Fibroblast of lung (primary cell): Measurements from ENCODE around the gene TMEM178B. TPM values are rescaled to one million over a fixed set of nuclear protein-coding genes. Genes with fewer than 3 reads are reported as not detected.

Experiments used
- DNase-seq, 2 donors: peaks; one replicate each; pipeline versions ENCODE4 v3.0.0 to v3.0.0-alpha.2; 2010; ENCODE audit warnings: low read depth in 2 of 2
- H2AFZ ChIP-seq: 2 replicates; pipeline ENCODE4 v1.5.1; 2012; ENCODE audit warnings: low read length, control low read depth, inconsistent platforms
- H3K27ac ChIP-seq: 2 replicates; pipeline ENCODE4 v1.5.1; 2011; ENCODE audit warnings: low read length, control low read depth; ENCODE audit not compliant: insufficient read depth
- H3K27me3 ChIP-seq: 2 replicates; pipeline ENCODE4 v1.5.1; 2011; ENCODE audit warnings: mild to moderate bottlenecking, low read length; ENCODE audit not compliant: control insufficient read depth, insufficient read depth
- H3K36me3 ChIP-seq: 2 replicates; pipeline ENCODE4 v1.5.1; 2011; ENCODE audit warnings: low read length; ENCODE audit not compliant: control insufficient read depth, insufficient read depth
- H3K4me1 ChIP-seq: 2 replicates; pipeline ENCODE4 v1.5.1; 2011; ENCODE audit warnings: low read length; ENCODE audit not compliant: control insufficient read depth, insufficient read depth; ENCODE audit errors: extremely low read depth
- H3K4me2 ChIP-seq: 2 replicates; pipeline ENCODE4 v1.5.1; 2011; ENCODE audit warnings: low read length, control low read depth; ENCODE audit not compliant: insufficient read depth; ENCODE audit errors: extremely low read depth
- H3K4me3 ChIP-seq, 4 experiments: fragments of 200-600 bp in 1 of 4; sonication (generic) in 1 of 4; replicated peaks in 1 of 4; 2 replicates each; pipeline ENCODE4 v1.5.1; 2011 to 2016; ENCODE audit warnings: low read length in 4 of 4, low read depth in 3 of 4, mild to moderate bottlenecking in 3 of 4, control low read depth in 2 of 4, inconsistent platforms in 1 of 4, mixed read lengths in 1 of 4; ENCODE audit not compliant: insufficient read depth in 1 of 4; ENCODE audit errors: control extremely low read depth in 1 of 4
- H3K79me2 ChIP-seq: 2 replicates; pipeline ENCODE4 v1.5.1; 2012; ENCODE audit warnings: mild to moderate bottlenecking, low read length, inconsistent platforms; ENCODE audit not compliant: control insufficient read depth, insufficient read depth
- H3K9ac ChIP-seq: 2 replicates; pipeline ENCODE4 v1.5.1; 2011; ENCODE audit warnings: mild to moderate bottlenecking, low read length, control low read depth; ENCODE audit not compliant: insufficient read depth
- H3K9me3 ChIP-seq: 2 replicates; pipeline ENCODE4 v1.5.1; 2012; ENCODE audit warnings: low read depth, low read length; ENCODE audit not compliant: control insufficient read depth, insufficient read depth
- H4K20me1 ChIP-seq: 2 replicates; pipeline ENCODE4 v1.5.1; 2011; ENCODE audit warnings: low read length; ENCODE audit not compliant: control insufficient read depth, insufficient read depth; ENCODE audit errors: extremely low read depth
- EZH2 ChIP-seq: IDR thresholded peaks from 2 replicates; pipeline ENCODE4 v1.5.1; 2012; ENCODE audit warnings: low read length, control low read depth, mild to moderate bottlenecking; ENCODE audit errors: missing control alignments
- polyA plus RNA-seq, 2 donors: library from polyadenylated mRNA; depleted of rRNA in 1 of 2; stranded (reverse) in 1 of 2; unstranded in 1 of 2; fragments of >200 nt; gene quantifications; 2 replicates each; pipeline ENCODE4 v1.2.1, GENCODE V29; 2011 to 2012; ENCODE audit warnings: missing spikeins in 1 of 2
- total RNA-seq: library from RNA; depleted of rRNA; stranded (reverse); fragments of >200 nt; gene quantifications from 2 replicates; pipeline ENCODE4 v1.2.1, GENCODE V29; 2014
- TF ChIP-seq, protein P1 (sequence below), 2 donors: IDR thresholded peaks in 1 of 2; conservative IDR thresholded peaks in 1 of 2; 1 replicate in 1 of 2; 2 replicates in 1 of 2; pipeline ENCODE4 v1.5.1; 2011 to 2012; ENCODE audit warnings: low read length in 2 of 2, control low read depth in 1 of 2, inconsistent platforms in 1 of 2, low read depth in 1 of 2, mild to moderate bottlenecking in 1 of 2

The TMEM178B gene
- total and polyA plus RNA-seq, 2 donors (not counting 1 experiment from before 2014, with no cell fraction given): under 0.01 to 0.14 TPM

DNA sequence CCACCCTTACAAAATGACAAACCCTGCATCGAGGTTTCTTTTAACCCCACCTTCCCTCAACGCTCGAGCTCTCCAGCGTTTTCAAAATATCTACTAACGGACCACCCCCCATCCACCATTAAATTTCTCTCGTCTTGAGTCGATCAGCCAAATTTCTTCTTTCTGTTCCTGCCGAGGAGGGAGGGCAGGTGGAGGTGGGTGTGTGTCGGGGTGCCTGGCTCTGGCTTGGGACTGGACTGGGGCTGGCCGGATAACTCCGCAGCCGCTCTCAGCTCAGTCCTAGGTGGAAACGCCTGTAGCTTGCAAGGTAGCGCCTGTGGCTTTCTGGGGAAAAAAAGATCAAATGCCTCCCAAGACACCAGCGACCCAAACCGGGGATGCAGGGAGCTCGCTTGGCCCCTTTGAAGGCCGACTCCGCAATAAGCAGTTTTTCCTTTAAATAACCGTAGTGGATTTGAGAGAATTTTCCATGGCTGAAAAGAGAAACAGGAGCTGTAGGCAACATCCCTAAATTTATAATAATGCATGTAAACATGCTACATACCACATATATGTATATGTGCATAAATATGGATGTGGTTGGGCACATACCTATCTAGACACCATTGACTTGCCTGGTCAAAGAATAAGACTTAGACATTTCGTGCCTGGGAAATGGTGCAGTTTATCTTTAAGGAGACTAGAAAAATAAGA is 1.9 kb upstream of the TMEM178B start:
- Histone ChIP-seq H2AFZ (peak overlapping the region; percentile 17), H3K4me1 (no peaks in the 10 kb centered on the region), H3K27me3 (peaks cover 33% of the 10 kb centered on the region), H3K27ac (no peak overlapping the region), H3K36me3 (no peaks in the 10 kb centered on the region), H3K4me3 (peak overlapping the region; percentile 25 to 58 (median 44)), H3K9ac (no peak overlapping the region), H3K4me2 (peak overlapping the region; percentile 73), H4K20me1 (no peaks in the 10 kb centered on the region), H3K9me3 (no peaks in the 10 kb centered on the region), H3K79me2 (no peaks in the 10 kb centered on the region)
- no peak for DNase-seq
- TF ChIP-seq EZH2: no peak
- TF ChIP-seq, protein P1, sequence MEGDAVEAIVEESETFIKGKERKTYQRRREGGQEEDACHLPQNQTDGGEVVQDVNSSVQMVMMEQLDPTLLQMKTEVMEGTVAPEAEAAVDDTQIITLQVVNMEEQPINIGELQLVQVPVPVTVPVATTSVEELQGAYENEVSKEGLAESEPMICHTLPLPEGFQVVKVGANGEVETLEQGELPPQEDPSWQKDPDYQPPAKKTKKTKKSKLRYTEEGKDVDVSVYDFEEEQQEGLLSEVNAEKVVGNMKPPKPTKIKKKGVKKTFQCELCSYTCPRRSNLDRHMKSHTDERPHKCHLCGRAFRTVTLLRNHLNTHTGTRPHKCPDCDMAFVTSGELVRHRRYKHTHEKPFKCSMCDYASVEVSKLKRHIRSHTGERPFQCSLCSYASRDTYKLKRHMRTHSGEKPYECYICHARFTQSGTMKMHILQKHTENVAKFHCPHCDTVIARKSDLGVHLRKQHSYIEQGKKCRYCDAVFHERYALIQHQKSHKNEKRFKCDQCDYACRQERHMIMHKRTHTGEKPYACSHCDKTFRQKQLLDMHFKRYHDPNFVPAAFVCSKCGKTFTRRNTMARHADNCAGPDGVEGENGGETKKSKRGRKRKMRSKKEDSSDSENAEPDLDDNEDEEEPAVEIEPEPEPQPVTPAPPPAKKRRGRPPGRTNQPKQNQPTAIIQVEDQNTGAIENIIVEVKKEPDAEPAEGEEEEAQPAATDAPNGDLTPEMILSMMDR (conservative IDR thresholded peaks at IDR 0.05 in 1 of 2, IDR thresholded peaks at IDR 0.05 in 1 of 2; ENCODE audit: low read depth in 1 of 2, low read length in 2 of 2): no peak

DNA sequence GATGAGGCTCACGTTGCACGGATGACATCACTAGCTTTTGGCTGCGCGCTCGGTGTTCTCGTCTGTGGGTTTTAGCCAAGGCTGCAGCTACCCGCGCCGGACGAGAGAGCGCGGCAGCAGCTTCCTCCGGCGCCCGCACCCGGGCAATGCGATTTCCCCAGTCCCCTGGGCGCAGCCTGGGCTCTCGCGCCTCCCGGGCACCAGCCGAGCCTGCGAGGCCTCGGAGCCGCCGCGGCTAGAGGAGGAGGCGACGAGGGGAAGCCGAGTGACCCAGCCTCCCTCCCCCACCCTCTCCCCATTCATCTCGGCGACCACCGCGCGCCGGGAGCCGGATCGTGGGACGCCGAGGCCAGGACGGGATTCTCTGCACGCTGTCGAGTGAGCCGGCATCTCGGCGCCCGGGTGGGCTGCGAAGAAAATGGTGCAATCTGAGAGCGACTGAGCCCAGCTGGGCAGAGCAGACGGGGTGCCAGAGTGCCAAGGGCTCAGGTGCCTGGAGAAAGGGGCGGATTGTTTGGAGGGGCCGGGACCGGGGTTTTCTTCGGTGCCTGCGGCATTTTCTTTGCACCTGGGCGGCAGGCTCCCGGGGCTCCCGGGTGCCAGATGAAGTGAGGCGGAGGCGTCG is 1.2 kb upstream of the TMEM178B start:
- Histone ChIP-seq H3K27ac (no peak overlapping the region), H3K9ac (no peak overlapping the region), H2AFZ (no peak overlapping the region), H3K36me3 (no peaks in the 10 kb centered on the region), H4K20me1 (no peaks in the 10 kb centered on the region), H3K4me3 (peak overlapping the region; percentile 25 to 58 (median 40)), H3K4me2 (peak overlapping the region; percentile 73), H3K79me2 (no peaks in the 10 kb centered on the region), H3K27me3 (peaks cover 33% of the 10 kb centered on the region), H3K9me3 (no peaks in the 10 kb centered on the region), H3K4me1 (no peaks in the 10 kb centered on the region)
- TF ChIP-seq, protein P1 (conservative IDR thresholded peaks at IDR 0.05 in 1 of 2, IDR thresholded peaks at IDR 0.05 in 1 of 2; ENCODE audit: low read depth in 1 of 2, low read length in 2 of 2): no peak
- TF ChIP-seq EZH2: no peak
- peak; percentile 77 to 82 for DNase-seq

DNA sequence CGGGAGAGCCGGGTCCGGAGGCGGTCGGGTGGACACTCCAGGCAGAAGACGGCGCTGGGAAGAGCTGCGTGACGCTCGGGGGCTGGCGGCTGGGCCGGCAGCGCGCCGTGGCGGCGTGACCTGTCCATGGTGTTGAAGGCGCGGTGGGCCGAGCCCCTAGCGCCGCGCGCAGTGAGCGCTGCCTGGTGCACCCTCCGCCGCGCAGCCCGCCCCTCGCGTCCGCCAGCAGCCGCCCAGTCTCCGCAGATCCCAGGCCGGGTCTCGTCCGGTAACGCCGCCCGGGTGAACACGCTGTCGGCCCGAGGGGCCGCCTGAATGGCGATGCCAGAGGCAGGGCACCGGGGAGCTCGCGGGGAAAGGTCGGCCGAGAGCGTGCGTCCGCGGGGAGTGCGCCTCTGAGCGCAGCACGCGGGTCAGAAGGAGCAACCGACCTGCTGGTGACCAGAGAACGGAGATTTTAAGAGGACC is 657 bp upstream of the TMEM178B start:
- H2AFZ ChIP-seq: no peak overlapping the region
- no peaks in the 10 kb centered on the region for H3K36me3 ChIP-seq
- TF ChIP-seq EZH2: peak; percentile 71
- TF ChIP-seq, protein P1 (conservative IDR thresholded peaks at IDR 0.05 in 1 of 2, IDR thresholded peaks at IDR 0.05 in 1 of 2; ENCODE audit: low read depth in 1 of 2, low read length in 2 of 2): no peak
- H3K27me3 ChIP-seq: peaks cover 33% of the 10 kb centered on the region
- H3K4me1 ChIP-seq: no peaks in the 10 kb centered on the region
- H3K9me3 ChIP-seq: no peaks in the 10 kb centered on the region
- peak; percentile 29 to 63 for DNase-seq
- no peak overlapping the region for H3K27ac ChIP-seq
- no peak overlapping the region for H3K9ac ChIP-seq
- peak overlapping the region in 1 of 4 experiments; percentile 58 for H3K4me3 ChIP-seq
- H3K4me2 ChIP-seq: peak overlapping the region; percentile 73
- H4K20me1 ChIP-seq: no peaks in the 10 kb centered on the region
- H3K79me2 ChIP-seq: no peaks in the 10 kb centered on the region
